HG02763 (cell line): Measurements from ENCODE around the gene SERPINI1.
A peak's percentile ranks its signal among the peaks of the same experiment; 100 is the strongest.

Experiments used
- ATAC-seq: cut with Tn5 transposase; IDR thresholded peaks from one replicate; pipeline ENCODE4 v1.9.1; 2021; ENCODE audit warnings: mild to moderate bottlenecking, moderate library complexity; ENCODE audit not compliant: unreplicated experiment

Gene SERPINI1

DNA sequence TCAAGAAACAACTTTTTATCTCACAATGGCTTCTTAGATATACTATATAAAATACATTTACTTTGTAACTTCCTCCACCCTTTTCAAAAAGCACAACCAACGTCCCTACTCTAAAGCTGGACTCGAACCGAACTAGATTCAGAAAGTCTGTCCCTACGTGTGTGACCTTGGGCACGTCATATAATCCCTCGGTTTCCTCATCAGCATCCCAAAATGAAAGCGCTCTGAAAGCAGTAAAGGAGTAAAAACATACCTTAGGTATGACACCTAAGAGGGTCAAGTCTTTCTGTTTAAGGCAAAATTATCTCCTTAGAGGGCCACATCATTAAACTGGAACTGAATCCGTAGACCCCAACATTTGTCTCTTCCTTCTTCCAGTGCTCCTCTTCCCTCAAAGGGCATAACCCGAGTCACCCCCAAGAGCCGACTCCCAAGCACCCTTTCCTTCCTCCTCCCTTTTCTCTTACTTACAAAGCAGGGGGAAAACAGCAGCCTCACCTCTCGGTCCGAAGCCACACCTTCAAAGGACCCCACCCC, 1.5 kb upstream of the SERPINI1 start:
- ATAC-seq = no peak

DNA sequence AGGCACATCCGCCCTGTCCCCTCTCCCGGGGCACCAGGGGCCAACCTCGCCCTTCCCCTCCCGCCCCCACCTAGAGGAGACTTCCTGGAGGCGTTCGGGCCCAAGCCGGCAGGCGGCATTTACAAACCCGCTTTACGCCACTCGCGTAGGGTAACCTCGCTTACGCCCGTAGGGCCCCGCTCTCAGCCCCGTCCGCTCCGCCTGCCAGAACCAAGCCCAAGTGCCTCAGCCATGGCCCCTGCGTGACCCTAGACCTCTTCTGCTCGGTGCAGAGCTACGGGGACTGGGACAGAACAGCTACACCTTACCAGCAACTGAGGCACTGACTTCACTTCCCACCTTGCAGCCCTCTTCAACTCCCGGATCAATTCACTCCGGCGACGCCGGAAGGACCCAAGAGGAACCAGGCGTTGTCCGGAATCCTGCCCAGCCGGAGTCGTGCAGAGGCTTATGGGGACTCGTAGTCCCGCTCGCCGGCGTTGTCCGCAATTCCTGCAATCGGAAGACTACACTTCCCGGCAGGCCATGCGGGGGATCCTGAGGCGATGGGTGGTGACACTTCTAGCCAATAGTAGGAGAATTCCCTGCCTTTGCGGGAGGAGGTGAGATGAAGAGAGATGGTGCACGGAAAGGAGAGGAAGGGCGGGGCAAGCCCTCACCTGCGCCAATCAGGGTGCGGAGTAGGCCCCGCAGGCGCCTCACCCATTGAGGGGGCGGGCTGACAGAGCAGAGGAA, 856 bp upstream of the SERPINI1 start, which contains the start of gene PDCD10:
Gene PDCD10 (minus strand): TSS at position 395 of the 735 bp plus-strand sequence. CDS start 14,735 bp downstream, outside the sequence.
- ATAC-seq = peak; percentile 89

DNA sequence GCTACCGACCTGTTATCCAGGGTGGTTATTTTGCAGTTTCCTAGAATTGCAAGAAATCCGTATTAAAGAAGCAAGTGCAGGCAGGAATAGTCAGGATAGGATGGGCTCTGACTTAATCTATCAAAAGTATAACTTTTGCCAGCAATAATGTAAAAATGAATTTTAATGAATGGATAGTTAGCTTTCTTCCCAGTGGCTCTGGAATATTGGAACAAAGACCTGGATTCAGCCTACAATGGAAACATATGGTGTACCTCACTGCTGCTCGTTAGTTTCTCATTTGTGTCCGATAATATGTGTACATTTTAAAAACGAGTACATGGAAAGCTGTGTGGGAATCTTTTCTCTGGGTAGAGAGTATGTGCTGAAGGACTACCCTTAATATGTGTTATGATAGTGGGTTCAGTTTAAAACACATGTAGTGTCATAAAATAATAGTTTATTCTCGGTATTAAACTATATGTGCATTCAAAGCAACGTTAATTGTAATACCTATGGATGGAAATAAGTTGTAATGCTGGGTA, 805 bp downstream of the SERPINI1 start:
- ATAC-seq = no peak

DNA sequence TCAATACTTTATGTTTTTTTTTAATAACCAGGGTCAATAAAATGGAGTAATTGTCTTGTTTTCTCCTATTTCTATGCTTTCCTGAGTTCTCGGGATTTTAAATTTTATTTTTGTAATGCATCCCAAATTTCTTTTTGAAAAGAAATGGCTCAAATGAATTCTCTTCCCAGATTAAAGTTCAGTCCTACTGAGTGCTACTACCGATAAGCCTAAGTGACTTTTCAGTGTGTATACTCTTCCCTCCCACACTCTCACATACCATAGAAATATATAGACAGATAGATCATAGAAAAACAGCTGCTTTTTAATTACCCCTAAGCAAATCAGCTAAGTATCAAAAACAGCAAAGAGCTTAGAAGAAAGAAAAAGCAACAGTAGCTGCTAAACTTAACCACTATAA, 1.5 kb downstream of the SERPINI1 start:
- no peak for ATAC-seq

DNA sequence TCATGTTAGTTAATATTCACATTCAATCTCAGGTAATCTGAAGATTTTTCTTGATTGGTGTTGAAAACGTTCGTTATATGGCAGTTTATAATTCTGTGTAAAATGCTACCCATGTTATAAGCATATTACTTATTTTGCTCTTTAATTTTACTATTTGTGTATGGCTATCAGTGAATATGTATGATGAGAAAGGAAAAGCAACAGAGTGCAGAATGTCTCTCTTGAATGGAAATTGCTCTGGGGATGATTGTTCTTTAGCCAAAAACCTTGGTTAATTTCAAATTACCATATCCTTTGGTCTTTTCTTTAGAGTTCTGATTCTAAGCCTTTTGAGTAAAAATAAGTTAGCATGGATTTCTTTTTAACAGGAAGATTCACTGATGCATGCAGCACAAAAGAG, 2.5 kb downstream of the SERPINI1 start:
- ATAC-seq = no peak

DNA sequence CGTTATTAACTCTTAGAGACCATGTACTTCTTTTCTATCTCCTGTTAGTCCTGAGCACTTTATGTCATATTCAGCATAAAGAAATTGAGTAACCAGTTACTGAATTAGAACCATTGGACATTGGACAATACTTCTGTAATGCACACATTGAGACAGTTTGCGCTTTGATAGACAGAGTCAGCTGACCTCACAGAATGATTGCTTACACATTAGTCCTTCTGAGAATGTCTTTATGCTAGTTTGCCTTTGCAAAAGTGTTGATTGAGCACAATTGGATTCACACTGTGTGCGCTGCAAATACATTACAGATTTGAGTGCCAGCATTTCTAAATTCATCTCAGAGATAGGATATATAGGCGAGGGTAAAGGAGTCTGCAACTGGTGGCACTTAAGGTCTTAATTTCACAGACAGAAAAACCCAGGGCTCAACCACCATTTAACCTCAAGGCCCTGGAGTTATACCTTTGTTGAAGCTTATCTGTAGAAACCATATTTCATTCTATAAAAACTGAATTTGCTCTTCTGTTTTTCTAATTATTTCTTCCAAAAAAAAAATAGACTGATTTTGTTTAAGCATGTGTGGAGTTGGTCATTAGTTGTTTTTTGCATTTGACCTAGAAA, 3.8 kb downstream of the SERPINI1 start:
- ATAC-seq = no peak

DNA sequence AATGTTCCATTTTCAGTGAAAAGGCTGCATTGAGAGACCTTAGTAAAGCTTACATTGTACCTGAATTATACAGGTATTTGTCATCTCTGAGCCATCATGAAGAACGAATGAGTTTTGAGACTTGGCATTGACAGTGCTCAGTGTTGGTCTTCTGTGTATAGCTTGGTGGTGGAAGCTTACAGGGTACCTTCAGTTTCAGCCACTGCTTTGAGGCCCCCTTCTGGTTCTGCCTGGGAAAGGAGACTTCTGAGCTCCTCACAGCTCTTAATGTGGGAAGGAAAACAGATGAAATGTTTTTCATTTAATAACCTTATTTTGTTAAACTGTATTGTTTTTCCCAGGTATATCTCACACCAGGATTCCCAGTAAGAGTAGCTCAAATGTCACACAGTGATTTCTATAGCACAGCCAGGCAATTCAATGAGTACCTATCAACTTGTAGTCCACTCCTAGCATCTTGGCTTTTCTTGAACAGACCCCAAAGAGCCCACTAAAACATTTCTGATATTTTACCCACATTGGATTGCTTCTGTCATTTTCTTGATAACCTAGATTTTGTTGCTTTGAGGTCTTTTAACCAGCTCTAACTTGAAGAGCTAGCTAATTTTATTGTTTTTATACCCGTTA, 5.6 kb downstream of the SERPINI1 start:
- ATAC-seq = peak; percentile 92

DNA sequence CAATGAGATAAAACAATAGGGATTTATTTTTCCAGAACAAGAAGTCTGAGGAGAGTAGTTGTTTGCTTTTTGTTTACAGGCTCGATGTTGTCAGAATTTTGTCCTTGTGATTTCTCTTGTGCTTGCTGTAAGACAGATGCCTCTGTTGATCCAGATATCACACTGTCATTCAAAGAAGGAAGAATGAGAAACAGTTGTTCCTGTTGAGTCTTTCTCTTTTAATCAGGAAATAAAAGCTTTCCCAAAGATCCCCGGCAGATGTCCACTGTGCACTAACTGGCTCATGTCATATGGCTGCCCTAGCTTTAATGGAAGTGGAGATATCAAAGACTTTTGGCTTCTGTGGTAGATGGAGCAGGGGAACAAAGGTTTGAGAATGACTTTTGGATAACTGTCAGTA, 6.8 kb downstream of the SERPINI1 start:
- ATAC-seq = no peak

DNA sequence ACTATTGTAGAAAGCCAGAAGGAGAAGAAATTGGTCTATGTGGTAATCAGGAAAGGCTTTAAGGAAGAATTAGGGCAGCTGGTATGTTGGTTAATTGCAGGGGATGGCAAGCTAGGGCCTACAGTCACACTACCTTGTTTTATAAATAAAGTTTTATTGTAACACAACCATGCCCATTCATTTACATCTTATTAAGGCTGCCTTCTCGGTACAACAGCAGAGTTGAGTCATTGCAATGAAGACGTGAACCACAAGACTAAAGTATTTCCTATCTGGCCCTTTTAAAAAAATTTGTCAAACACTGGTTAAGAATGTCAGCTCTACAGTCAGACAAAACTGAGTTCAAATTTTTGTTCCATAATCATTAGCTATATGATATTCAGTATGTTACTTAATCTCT, 8.3 kb downstream of the SERPINI1 start:
- no peak for ATAC-seq

DNA sequence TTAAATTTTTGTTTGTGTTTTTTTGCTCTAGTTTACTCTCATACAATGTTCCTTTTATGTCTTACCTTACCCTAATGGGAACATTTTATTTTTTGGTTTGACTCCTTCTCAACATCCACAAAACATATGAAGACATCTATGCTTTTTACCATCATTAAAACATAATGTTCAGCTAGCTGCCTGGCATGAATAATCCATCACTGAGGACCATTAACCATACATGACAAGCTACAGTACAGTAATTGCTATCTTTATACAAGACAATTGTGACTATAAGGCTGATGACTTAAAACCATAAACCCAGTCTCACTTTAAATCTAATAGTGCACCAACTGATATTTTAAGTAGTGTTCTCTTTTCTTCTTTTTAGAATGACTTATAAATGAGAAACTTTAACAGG, 13.7 kb downstream of the SERPINI1 start:
- ATAC-seq = no peak

DNA sequence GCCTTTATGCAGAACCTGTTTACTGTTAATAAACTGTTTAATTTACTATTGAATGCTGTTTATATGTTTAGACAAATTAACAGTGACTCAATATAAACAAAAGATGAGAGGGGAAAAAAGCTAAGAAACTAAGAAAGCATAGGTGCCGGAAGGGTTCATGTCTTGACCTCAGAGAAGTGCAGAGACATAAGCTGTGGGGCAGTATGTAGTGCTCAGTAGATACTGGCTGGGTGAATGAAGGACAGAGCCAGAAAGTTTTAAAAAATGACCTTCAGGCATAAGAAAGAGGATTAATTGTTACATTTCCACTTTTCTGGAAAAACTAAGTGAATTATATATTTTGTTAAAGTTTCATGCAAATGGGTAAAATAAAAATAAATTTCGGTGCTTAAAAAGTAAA, 14.2 kb downstream of the SERPINI1 start:
- ATAC-seq = no peak

DNA sequence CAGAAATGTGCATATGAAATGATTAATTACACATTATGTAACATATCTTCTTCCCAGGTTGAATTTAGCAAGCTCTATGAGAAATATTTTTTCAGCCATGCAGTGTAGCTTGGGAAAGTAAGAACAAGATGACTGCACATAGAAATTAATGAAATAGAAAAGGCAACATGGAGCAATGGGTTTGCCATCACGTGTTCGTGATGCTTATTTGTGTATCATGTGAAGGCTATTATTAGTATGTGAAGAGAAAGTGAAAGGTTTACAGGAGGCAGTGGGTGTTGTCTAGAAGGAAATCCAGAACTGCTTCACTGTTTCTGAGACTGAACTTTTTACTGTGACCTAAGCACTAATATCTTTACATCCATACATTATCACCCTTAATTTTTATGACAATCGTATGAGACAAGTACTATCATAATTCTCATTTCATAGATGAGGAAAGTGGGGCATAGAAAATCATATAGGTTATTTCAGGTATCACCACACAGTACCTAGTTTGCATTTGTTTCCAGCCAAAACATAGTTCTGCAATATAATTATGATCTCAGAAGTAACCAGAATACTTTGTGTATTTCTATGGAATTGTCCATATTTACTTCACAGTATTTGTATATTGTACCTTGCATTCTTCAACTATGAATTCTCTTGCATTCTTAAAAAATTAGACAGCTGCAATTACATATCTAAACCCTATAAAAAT, 14.9 kb downstream of the SERPINI1 start:
- peak; percentile 97 for ATAC-seq

DNA sequence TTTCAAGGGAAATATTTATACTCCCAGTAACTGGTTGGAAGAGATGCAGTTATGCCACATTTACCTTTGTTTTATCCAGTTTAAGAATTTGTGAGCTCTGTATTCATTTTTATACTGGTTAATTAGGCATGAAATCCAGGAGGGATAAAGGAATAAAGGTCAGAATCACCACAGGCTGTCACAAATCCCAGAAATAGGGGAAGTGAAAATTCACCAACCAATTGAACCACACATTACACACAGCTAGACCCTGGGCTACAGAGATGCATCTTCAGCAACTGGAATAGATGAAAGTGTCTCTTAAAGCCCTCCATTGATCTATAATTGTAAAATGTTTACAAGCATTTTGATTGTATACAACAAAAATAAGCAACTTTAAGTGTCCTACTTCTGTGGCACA, 18.5 kb downstream of the SERPINI1 start:
- no peak for ATAC-seq

DNA sequence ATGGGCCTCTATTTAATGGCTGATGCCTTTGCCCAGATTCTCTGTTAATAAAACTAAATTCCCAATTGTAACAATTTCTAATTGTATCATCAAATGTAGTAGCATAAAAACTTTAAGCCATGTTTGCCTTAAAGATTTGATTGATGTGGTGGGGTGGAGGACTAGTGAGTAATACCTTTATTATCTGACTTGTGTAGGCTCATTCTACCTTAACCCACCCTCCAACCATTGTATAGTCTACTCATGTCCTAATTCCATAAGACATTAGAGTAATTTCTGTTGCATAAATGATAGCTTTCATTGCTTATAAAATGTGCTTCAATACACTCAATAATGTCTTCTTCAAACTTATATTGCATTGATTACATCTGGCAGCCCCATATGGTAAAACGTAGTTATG, 25.8 kb downstream of the SERPINI1 start:
- no peak for ATAC-seq

DNA sequence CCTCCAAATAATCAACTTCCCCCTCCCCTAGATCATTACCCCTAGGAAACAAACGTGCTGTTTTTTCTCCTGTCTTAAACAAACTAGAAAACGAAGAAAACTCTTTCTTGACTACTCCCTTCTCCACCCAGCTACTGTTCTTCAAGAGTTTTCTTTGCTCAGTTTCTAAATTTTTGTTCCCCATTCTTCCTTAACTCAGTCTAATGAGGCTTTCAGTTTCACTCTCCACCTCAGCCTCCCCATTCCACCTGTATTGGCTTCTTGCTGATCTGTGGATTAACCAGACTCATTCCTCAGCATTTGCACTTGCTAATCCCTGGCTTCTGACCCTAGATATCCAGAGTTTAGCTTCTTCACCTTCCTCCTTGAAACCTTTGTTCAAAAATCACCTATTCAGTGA, 26.8 kb downstream of the SERPINI1 start:
- ATAC-seq = no peak

DNA sequence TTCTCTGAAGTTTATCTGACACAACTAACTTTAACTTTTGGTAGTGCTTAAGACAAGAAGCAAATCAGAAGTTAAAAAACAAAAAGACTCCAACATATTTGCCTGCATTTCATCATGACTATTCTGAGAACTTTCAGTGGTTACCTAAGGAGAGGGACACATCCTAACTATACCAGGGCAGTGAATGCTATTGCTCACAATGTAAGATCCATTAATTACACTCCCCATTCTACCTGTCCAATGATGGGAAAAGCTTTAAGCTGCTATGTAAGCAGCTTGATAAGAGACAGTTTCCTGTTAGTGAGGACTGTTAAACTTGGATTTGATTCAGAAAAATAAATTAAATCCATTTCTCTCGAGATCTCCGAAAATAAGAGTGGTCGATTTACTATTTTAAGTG, 37.5 kb downstream of the SERPINI1 start:
- peak; percentile 26 for ATAC-seq

DNA sequence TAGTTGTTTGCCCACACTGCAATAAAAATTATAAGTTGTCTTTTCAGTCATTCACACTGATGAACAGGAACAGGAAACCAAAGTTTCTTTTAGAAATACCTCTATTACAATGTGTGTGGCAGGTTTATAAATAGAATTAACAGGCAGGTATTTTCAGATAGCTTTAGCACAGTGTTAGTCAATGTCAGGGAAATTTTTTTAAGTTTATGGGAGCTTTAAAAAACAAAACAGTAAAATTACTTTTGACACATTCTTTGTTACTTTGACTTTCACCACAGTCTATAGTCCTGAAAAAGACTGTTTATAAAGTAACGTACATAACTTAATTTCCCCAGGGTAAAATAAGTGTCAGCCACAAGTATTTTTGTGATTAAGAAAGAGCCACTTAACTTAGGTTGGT, 38.1 kb downstream of the SERPINI1 start:
- peak; percentile 76 for ATAC-seq

DNA sequence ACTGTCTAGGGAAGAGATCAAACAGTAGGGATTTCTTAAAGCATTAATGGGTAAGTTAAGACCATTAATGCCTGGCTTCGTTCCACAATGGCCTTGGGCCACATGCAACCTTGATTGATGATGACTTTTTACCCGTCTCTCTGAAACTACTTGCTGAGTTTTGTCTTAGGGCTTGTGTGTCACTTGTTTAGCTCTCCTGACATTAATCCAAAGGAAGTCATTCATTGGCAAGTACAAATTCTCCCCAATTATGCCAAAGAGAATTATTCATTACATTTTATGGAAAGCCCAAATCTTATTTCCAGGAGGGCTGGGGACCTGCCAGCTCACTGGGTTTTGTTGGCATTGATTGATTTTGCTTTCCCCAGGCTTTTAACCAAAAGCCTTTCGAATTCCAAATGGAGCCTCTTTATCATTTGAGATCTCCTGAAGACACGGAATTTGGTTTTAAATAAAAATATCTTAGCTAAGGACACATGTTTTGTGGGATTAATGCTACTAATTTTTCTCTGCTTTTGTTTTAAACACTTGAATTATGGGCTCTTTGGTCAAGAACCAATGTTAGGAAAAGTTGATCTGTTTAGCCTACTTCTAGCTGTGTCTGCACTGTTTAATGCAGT, 40.7 kb downstream of the SERPINI1 start:
- ATAC-seq = no peak

DNA sequence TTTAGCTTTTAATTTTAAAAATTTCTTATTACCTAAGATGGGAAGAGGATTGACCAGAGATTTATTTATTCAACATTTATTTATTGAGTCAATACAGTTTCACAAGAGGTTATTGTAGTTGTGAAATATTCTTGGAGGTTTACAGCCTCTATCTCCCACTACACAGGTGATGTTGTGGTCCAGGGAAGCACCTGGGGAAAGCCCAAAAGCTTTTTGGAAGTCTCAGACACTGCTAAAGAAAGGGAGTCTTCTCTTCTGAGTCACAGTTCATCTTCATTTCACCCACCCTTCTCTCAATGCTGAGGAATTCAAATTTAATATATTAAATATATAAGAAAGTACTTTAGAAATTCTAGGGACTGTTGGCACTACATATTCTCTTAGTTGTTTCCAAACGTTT, 41.8 kb downstream of the SERPINI1 start:
- no peak for ATAC-seq

DNA sequence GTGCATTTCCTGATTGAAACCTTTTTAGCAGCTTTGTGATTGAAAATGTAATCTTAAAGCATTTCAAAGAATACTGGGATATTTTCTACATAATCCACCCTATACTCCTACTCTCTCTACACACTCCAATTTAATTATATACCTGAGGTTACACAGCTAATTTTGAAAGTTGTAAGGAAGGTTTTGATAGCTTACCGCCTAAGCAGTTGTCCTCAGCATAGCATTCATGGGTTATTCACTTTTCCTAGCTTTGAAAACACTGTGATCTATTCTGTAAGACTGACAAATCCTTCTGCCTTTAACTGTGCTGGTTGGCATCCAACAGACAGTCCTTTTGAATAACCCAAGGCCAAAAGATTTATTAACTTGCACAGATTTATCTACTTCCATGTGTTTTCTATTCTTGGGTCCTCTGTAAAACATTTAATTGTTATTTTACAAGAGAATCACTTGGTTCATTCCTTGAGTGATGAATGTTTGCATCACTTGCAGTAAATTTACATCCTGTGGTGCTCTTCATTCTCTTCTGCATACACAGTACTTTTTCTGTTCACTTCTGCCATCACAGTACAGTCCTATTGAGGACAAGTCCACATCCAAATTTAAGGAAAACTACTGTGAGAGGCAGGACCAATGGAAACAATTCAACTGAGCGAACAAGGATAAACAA, 44.8 kb downstream of the SERPINI1 start:
- ATAC-seq = no peak
